ENCODE results near the gene HSD17B3.

HSD17B3 gene

GRCh38 chr9:96274939-96275338 lies 27.0 kb downstream of the HSD17B3 start:
- H3K27ac ChIP-seq (ENCODE audit: low read depth, low read length): no peak overlapping the region
- no peak overlapping the region for H3K4me2 ChIP-seq (ENCODE audit: low read depth, low read length, poor library complexity, severe bottlenecking)
- H3K79me2 ChIP-seq (ENCODE audit: insufficient read depth, low read length): no peaks in the 10 kb centered on the region

GRCh38 chr9:96270236-96270744 lies 31.7 kb downstream of the HSD17B3 start:
- H3K27me3 ChIP-seq (ENCODE audit: low read length): no peaks in the 10 kb centered on the region
- no peaks in the 10 kb centered on the region for H3K36me3 ChIP-seq (ENCODE audit: low read length)
- H3K27ac ChIP-seq (ENCODE audit: low read depth, low read length): no peak overlapping the region
- TF ChIP-seq CTCF (IDR thresholded peaks at IDR 0.05; ENCODE audit: insufficient read depth, low read length, poor library complexity, severe bottlenecking): no peak
- TF ChIP-seq EZH2phosphoT487 (conservative IDR thresholded peaks at IDR 0.05; ENCODE audit: low read length): no peak
- H4K20me1 ChIP-seq (ENCODE audit: low read depth, low read length): no peaks in the 10 kb centered on the region
- H3K9me2 ChIP-seq (replicated peaks; ENCODE audit: insufficient read depth, low read length): no peaks in the 10 kb centered on the region
- H2AFZ ChIP-seq (ENCODE audit: low read depth, low read length, severe bottlenecking): no peak overlapping the region
- H3K4me3 ChIP-seq (ENCODE audit: insufficient read depth, low read length, poor library complexity, severe bottlenecking): no peak overlapping the region
- H3K4me2 ChIP-seq (ENCODE audit: low read depth, low read length, poor library complexity, severe bottlenecking): no peak overlapping the region
- no peak overlapping the region for H3K9ac ChIP-seq (ENCODE audit: low read length)
- peaks cover 7% of the 10 kb centered on the region; the same call in 1 of the 2 replicates for H3K9me3 ChIP-seq (ENCODE audit: insufficient read depth, low read length)
- no peaks in the 10 kb centered on the region for H3K79me2 ChIP-seq (ENCODE audit: insufficient read depth, low read length)
- H3F3A ChIP-seq (ENCODE audit: insufficient read depth): no peaks in the 10 kb centered on the region

More at GRCh38 chr9:96274939-96275338, 27.0 kb downstream of the HSD17B3 start:
- no peaks in the 10 kb centered on the region for H3K9me2 ChIP-seq (replicated peaks; ENCODE audit: insufficient read depth, low read length)
- TF ChIP-seq CTCF (IDR thresholded peaks at IDR 0.05; ENCODE audit: insufficient read depth, low read length, poor library complexity, severe bottlenecking): no peak
- TF ChIP-seq EZH2phosphoT487 (conservative IDR thresholded peaks at IDR 0.05; ENCODE audit: low read length): no peak
- no peaks in the 10 kb centered on the region for H4K20me1 ChIP-seq (ENCODE audit: low read depth, low read length)
- no peak overlapping the region for H2AFZ ChIP-seq (ENCODE audit: low read depth, low read length, severe bottlenecking)
- no peak overlapping the region for H3K9ac ChIP-seq (ENCODE audit: low read length)
- H3K4me3 ChIP-seq (ENCODE audit: insufficient read depth, low read length, poor library complexity, severe bottlenecking): no peak overlapping the region
- peaks cover 7% of the 10 kb centered on the region; the same call in 1 of the 2 replicates for H3K9me3 ChIP-seq (ENCODE audit: insufficient read depth, low read length)
- no peaks in the 10 kb centered on the region for H3K36me3 ChIP-seq (ENCODE audit: low read length)
- H3K27me3 ChIP-seq (ENCODE audit: low read length): no peaks in the 10 kb centered on the region
- no peaks in the 10 kb centered on the region for H3F3A ChIP-seq (ENCODE audit: insufficient read depth)

- Histone ChIP-seq H3K4me2 (ENCODE audit: low read depth, low read length, poor library complexity, severe bottlenecking) (no peak overlapping the region), H3F3A (ENCODE audit: insufficient read depth) (no peaks in the 10 kb centered on the region), H3K4me3 (ENCODE audit: insufficient read depth, low read length, poor library complexity, severe bottlenecking) (no peak overlapping the region)
These were observed 43.0 kb downstream of the HSD17B3 start for GRCh38 chr9:96258967-96259366.

More at GRCh38 chr9:96258967-96259366, 43.0 kb downstream of the HSD17B3 start:
- Histone ChIP-seq H3K9ac (ENCODE audit: low read length) (no peak overlapping the region), H3K79me2 (ENCODE audit: insufficient read depth, low read length) (no peaks in the 10 kb centered on the region), H2AFZ (ENCODE audit: low read depth, low read length, severe bottlenecking) (no peak overlapping the region), H3K27me3 (ENCODE audit: low read length) (no peaks in the 10 kb centered on the region), H4K20me1 (ENCODE audit: low read depth, low read length) (no peaks in the 10 kb centered on the region), H3K36me3 (ENCODE audit: low read length) (no peaks in the 10 kb centered on the region), H3K9me3 (ENCODE audit: insufficient read depth, low read length) (no peaks in the 10 kb centered on the region), H3K9me2 (replicated peaks; ENCODE audit: insufficient read depth, low read length) (no peaks in the 10 kb centered on the region), H3K27ac (ENCODE audit: low read depth, low read length) (no peak overlapping the region)
- TF ChIP-seq CTCF (IDR thresholded peaks at IDR 0.05; ENCODE audit: insufficient read depth, low read length, poor library complexity, severe bottlenecking) (no peak), EZH2phosphoT487 (conservative IDR thresholded peaks at IDR 0.05; ENCODE audit: low read length) (no peak)

All from SU-DHL-6 (cell line).